ENCODE measurements around the gene MPPE1. TPM values are rescaled to one million over a fixed set of nuclear protein-coding genes. Genes with fewer than 3 reads are reported as not detected.

MPPE1 gene
- polyA plus RNA-seq, 3 donors, result 53.4 to 96.8 (median 92.3) TPM

GRCh38 chr18:11937874-11938478 is 29.9 kb upstream of the MPPE1 start:
- intact Hi-C loops (cut with micrococcal nuclease), result loop anchor here (2.0 kb wide), 2 partner anchors 55 to 57 kb away; no protein-coding TSS in a partner anchor
- Histone ChIP-seq H3K4me2 (replicated peaks; ENCODE audit: extremely low read depth, low read length, poor library complexity, severe bottlenecking) (no peak overlapping the region), H4K20me1 (ENCODE audit: insufficient read depth, low read length) (no peaks in the 10 kb centered on the region), H3K9me3 (replicated peaks in 1 of 2; ENCODE audit: control insufficient read depth in 1 of 2, insufficient read depth in 1 of 2, low read length in 2 of 2) (no peaks in the 10 kb centered on the region), H3K79me2 (ENCODE audit: insufficient read depth, low read length) (no peaks in the 10 kb centered on the region), H3K4me1 (ENCODE audit: control insufficient read depth in 1 of 2, insufficient read depth in 2 of 2, low read length in 2 of 2) (peaks cover 10% of the 10 kb centered on the region in 2 donors), H3K27me3 (ENCODE audit: control insufficient read depth in 2 of 2, insufficient read depth in 2 of 2, low read length in 2 of 2) (no peaks in the 10 kb centered on the region), H3K9ac (ENCODE audit: insufficient read depth, low read length, poor library complexity, severe bottlenecking) (no peak overlapping the region), H2AFZ (ENCODE audit: insufficient read depth, low read depth, low read length, poor library complexity, severe bottlenecking) (no peak overlapping the region), H3K36me3 (replicated peaks in 1 of 2; ENCODE audit: control insufficient read depth in 1 of 2, insufficient read depth in 2 of 2, low read length in 2 of 2) (no peaks in the 10 kb centered on the region), H3K27ac (ENCODE audit: low read depth in 1 of 2, low read length in 2 of 2) (no peak overlapping the region), H3K4me3 (replicated peaks in 1 of 3; ENCODE audit: low read depth in 2 of 3, low read length in 3 of 3) (no peak overlapping the region)
- H3K9me3 Mint-ChIP-seq, result no peaks in the 10 kb centered on the region
- TF ChIP-seq CTCF (IDR thresholded peaks at IDR 0.05), result peak; percentile 93
- H3K36me3 Mint-ChIP-seq, result no peaks in the 10 kb centered on the region
- no peak overlapping the region for H3K4me3 Mint-ChIP-seq
- peaks cover 19% of the 10 kb centered on the region for H3K4me1 Mint-ChIP-seq
- peak; percentile 57 to 85 (median 67) for DNase-seq
- 0% methylated on average over 1 of the region's 4 CpGs for WGBS (ENCODE audit: insufficient coverage)
- peaks cover 2 to 5% (median 2%) of the 10 kb centered on the region in 3 donors for H3K27me3 Mint-ChIP-seq (ENCODE audit: low read depth in 3 of 3)
- no peak overlapping the region for H3K27ac Mint-ChIP-seq

DNA sequence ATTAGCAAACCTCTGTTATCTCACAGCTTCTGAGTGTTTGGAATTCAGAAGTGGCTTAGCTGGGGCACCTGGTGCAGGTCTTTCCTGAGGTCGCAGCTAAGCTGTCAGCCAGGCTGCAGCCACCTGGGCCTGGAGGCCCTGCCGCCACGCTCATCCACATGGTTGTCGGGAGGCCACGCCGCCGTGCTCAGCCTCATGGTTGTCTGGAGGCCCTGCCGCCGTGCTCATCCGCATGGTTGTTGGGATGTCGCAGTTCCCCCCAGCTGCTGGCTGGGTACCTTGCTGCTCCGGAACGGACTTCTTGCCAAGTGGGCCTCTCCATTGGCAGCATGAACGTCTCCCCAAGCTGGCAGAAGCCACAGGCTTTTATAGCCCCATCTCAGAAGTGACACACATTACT is 24.3 kb upstream of the MPPE1 start:
- no peak for DNase-seq
- Mint-ChIP-seq H3K4me3 (no peak overlapping the region), H3K9me3 (no peaks in the 10 kb centered on the region), H3K27ac (peak overlapping the region in 1 of 7 donors; percentile 30), H3K36me3 (no peaks in the 10 kb centered on the region), H3K27me3 (ENCODE audit: low read depth in 3 of 3) (peaks cover 0 to 2% (median 2%) of the 10 kb centered on the region in 3 donors), H3K4me1 (peaks cover 13% of the 10 kb centered on the region)
- H4K20me1 ChIP-seq (ENCODE audit: insufficient read depth, low read length), result no peaks in the 10 kb centered on the region
- H3K4me1 ChIP-seq (ENCODE audit: control insufficient read depth in 1 of 2, insufficient read depth in 2 of 2, low read length in 2 of 2), result peaks cover 5 to 8% of the 10 kb centered on the region in 2 donors
- H3K36me3 ChIP-seq (replicated peaks in 1 of 2; ENCODE audit: control insufficient read depth in 1 of 2, insufficient read depth in 2 of 2, low read length in 2 of 2), result no peaks in the 10 kb centered on the region
- no peak for TF ChIP-seq CTCF (IDR thresholded peaks at IDR 0.05)
- H3K9ac ChIP-seq (ENCODE audit: insufficient read depth, low read length, poor library complexity, severe bottlenecking), result no peak overlapping the region
- no peaks in the 10 kb centered on the region for H3K79me2 ChIP-seq (ENCODE audit: insufficient read depth, low read length)
- no peak overlapping the region for H3K4me2 ChIP-seq (replicated peaks; ENCODE audit: extremely low read depth, low read length, poor library complexity, severe bottlenecking)
- H2AFZ ChIP-seq (ENCODE audit: insufficient read depth, low read depth, low read length, poor library complexity, severe bottlenecking), result no peak overlapping the region
- 96% methylated on average over 13 of the region's 14 CpGs for WGBS (ENCODE audit: insufficient coverage)
- H3K27me3 ChIP-seq (ENCODE audit: control insufficient read depth in 2 of 2, insufficient read depth in 2 of 2, low read length in 2 of 2), result no peaks in the 10 kb centered on the region
- intact Hi-C loops (cut with micrococcal nuclease), result no loop called here
- no peak overlapping the region for H3K4me3 ChIP-seq (replicated peaks in 1 of 3; ENCODE audit: low read depth in 2 of 3, low read length in 3 of 3)
- H3K27ac ChIP-seq (ENCODE audit: low read depth in 1 of 2, low read length in 2 of 2), result no peak overlapping the region
- no peaks in the 10 kb centered on the region for H3K9me3 ChIP-seq (replicated peaks in 1 of 2; ENCODE audit: control insufficient read depth in 1 of 2, insufficient read depth in 1 of 2, low read length in 2 of 2)

Measured in CD14-positive monocyte (primary cell).